Measurements from ENCODE around the gene SHPK. TPM values are rescaled to one million over a fixed set of nuclear protein-coding genes. Genes with fewer than 3 reads are reported as not detected.

SHPK gene
- total RNA-seq, 1 experiment from 2014 or later: 19.6 TPM

GRCh38 chr17:3675886-3676285 is 39.8 kb upstream of the SHPK start:
- intact Hi-C loops (cut with micrococcal nuclease): no loop called here
- H4K20me1 ChIP-seq (ENCODE audit: insufficient read depth): no peaks in the 10 kb centered on the region; the same call in 1 of the 2 replicates
- no peak overlapping the region for H3K9ac ChIP-seq (ENCODE audit: low read length)
- DNase-seq (ENCODE audit: low read depth, low spot score): no peak
- no peaks in the 10 kb centered on the region for H3K9me2 ChIP-seq (ENCODE audit: insufficient read depth)
- no peaks in the 10 kb centered on the region for H3K79me2 ChIP-seq (ENCODE audit: insufficient read depth, low read length)
- H3K4me1 ChIP-seq (ENCODE audit: control insufficient read depth in 1 of 2, insufficient read depth in 2 of 2, low read length in 2 of 2): no peaks in the 10 kb centered on the region
- ChIA-PET POLR2A (interaction anchor here (0.6 kb wide), 1 partner anchor 632 kb away, joined by 3 read pairs; no protein-coding TSS in a partner anchor), CTCF (no interaction called here), RAD21 (ENCODE audit: low non-redundant PET in 1 of 2, low total read pairs in 2 of 2, uncharacterized antibody in 2 of 2, unreplicated experiment in 2 of 2) (no interaction called here)
- no TSS peak for BruUV-seq (replicated peaks)
- no peak overlapping the region for H2AFZ ChIP-seq (ENCODE audit: low read depth, low read length, poor library complexity, severe bottlenecking)
- no peak for ATAC-seq
- no peak overlapping the region for H3K4me2 ChIP-seq (ENCODE audit: low read length)
- no peak overlapping the region for H3K27ac ChIP-seq (ENCODE audit: low read depth, low read length)
- no peak overlapping the region for H3K4me3 ChIP-seq (replicated peaks in 1 of 2; ENCODE audit: low read depth in 1 of 2, low read length in 2 of 2)
- H3K9me3 ChIP-seq (ENCODE audit: control insufficient read depth in 1 of 2, insufficient read depth in 1 of 2, low read depth in 1 of 2, low read length in 2 of 2): no peaks in the 10 kb centered on the region
- TF ChIP-seq ZFX (IDR thresholded peaks at IDR 0.05) (no peak), ELF1 (IDR thresholded peaks at IDR 0.05; ENCODE audit: borderline replicate concordance, low read depth) (no peak), JUND (IDR thresholded peaks at IDR 0.05) (no peak), POLR2A (IDR thresholded peaks at IDR 0.05; ENCODE audit: borderline replicate concordance, extremely low read depth, insufficient read depth, insufficient read length) (no peak), EZH2phosphoT487 (IDR thresholded peaks at IDR 0.05; ENCODE audit: borderline replicate concordance) (no peak), YY1 (IDR thresholded peaks at IDR 0.05; ENCODE audit: extremely low read depth, insufficient replicate concordance, low read depth, low read length) (no peak), FOSL1 (IDR thresholded peaks at IDR 0.05; ENCODE audit: low read depth) (no peak), TCF7L2 (IDR thresholded peaks at IDR 0.05; ENCODE audit: borderline replicate concordance, extremely low read depth, insufficient read depth, insufficient read length) (no peak)
- TF ChIP-seq, protein P1, sequence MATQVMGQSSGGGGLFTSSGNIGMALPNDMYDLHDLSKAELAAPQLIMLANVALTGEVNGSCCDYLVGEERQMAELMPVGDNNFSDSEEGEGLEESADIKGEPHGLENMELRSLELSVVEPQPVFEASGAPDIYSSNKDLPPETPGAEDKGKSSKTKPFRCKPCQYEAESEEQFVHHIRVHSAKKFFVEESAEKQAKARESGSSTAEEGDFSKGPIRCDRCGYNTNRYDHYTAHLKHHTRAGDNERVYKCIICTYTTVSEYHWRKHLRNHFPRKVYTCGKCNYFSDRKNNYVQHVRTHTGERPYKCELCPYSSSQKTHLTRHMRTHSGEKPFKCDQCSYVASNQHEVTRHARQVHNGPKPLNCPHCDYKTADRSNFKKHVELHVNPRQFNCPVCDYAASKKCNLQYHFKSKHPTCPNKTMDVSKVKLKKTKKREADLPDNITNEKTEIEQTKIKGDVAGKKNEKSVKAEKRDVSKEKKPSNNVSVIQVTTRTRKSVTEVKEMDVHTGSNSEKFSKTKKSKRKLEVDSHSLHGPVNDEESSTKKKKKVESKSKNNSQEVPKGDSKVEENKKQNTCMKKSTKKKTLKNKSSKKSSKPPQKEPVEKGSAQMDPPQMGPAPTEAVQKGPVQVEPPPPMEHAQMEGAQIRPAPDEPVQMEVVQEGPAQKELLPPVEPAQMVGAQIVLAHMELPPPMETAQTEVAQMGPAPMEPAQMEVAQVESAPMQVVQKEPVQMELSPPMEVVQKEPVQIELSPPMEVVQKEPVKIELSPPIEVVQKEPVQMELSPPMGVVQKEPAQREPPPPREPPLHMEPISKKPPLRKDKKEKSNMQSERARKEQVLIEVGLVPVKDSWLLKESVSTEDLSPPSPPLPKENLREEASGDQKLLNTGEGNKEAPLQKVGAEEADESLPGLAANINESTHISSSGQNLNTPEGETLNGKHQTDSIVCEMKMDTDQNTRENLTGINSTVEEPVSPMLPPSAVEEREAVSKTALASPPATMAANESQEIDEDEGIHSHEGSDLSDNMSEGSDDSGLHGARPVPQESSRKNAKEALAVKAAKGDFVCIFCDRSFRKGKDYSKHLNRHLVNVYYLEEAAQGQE (IDR thresholded peaks at IDR 0.05; ENCODE audit: low read depth): no peak
- no peaks in the 10 kb centered on the region for H3K27me3 ChIP-seq (ENCODE audit: insufficient read depth, low read length)
- H3K36me3 ChIP-seq (ENCODE audit: control insufficient read depth in 1 of 2, insufficient read depth in 2 of 2, low read length in 2 of 2): no peaks in the 10 kb centered on the region

All from HCT116 (cell line).